H1 (cell line): ENCODE results near the gene POC1B. TPM values are rescaled to one million over a fixed set of nuclear protein-coding genes. Genes with fewer than 3 reads are reported as not detected.

ENCODE experiments used
- CTCF ChIA-PET: fragments of 300-600 bp; sonication (Branson Sonifier 250); formaldehyde crosslinking; loops from one replicate; lab custom pipeline; 2021; ENCODE audit not compliant: partially characterized antibody; lab: Charles Lee
- POLR2A ChIA-PET: fragments of 300-600 bp; sonication (Branson Sonifier 250); formaldehyde crosslinking; loops from one replicate; lab custom pipeline; 2021; ENCODE audit warnings: inconsistent platforms; ENCODE audit not compliant: partially characterized antibody; lab: Charles Lee
- DNase-seq, 2 experiments: peaks; one replicate each; pipeline versions ENCODE4 v3.0.0 to v3.0.0-alpha.2; 2010 to 2022; ENCODE audit warnings: low spot score in 2 of 2, low read depth in 1 of 2, mixed read lengths in 1 of 2
- FAIRE-seq: peaks from 2 replicates; lab custom pipeline; 2011; peaks lifted over from hg19 to GRCh38; lab: Jason Lieb, UNC
- H2AFZ ChIP-seq: 2 replicates; pipeline ENCODE4 v1.8.1; 2012; ENCODE audit warnings: low read length, inconsistent platforms
- H2AK5ac ChIP-seq: 2 replicates; pipeline ENCODE4 v1.6.1; 2013; ENCODE audit warnings: low read depth, low read length
- H2BK120ac ChIP-seq: replicated peaks from 2 replicates; pipeline ENCODE3; 2013; ENCODE audit warnings: low read depth, low read length, inconsistent platforms
- H2BK12ac ChIP-seq: 2 replicates; pipeline ENCODE4 v1.6.1; 2013; ENCODE audit warnings: low read depth, low read length
- H2BK15ac ChIP-seq: 2 replicates; pipeline ENCODE4 v1.6.1; 2013; ENCODE audit warnings: low read length
- H2BK20ac ChIP-seq: 2 replicates; pipeline ENCODE4 v1.6.1; 2013; ENCODE audit warnings: low read length
- H2BK5ac ChIP-seq: 2 replicates; pipeline ENCODE4 v1.6.1; 2013; ENCODE audit warnings: low read depth, low read length
- H3K14ac ChIP-seq: 2 replicates; pipeline ENCODE4 v1.6.1; 2013; ENCODE audit warnings: inconsistent platforms; ENCODE audit not compliant: insufficient read length
- H3K18ac ChIP-seq: 2 replicates; pipeline ENCODE4 v1.6.1; 2013; ENCODE audit warnings: low read length; ENCODE audit errors: extremely low read depth
- H3K23ac ChIP-seq: 2 replicates; pipeline ENCODE4 v1.6.1; 2013; ENCODE audit warnings: inconsistent platforms; ENCODE audit not compliant: insufficient read length
- H3K23me2 ChIP-seq: 2 replicates; pipeline ENCODE4 v1.6.1; 2013; ENCODE audit warnings: low read depth, low read length
- H3K27ac ChIP-seq: 2 replicates; pipeline ENCODE4 v1.6.1; 2011; ENCODE audit warnings: low read depth, low read length, inconsistent platforms
- H3K27me3 ChIP-seq, 4 experiments: replicated peaks in 1 of 4; 1 replicate in 1 of 4; 2 replicates in 3 of 4; pipeline versions ENCODE4 v1.6.1 to v1.8.1; 2011 to 2013; ENCODE audit warnings: low read length in 3 of 4, mild to moderate bottlenecking in 3 of 4, inconsistent platforms in 2 of 4, mixed read lengths in 2 of 4, moderate library complexity in 1 of 4; ENCODE audit not compliant: control insufficient read depth in 3 of 4, insufficient read depth in 3 of 4; ENCODE audit errors: extremely low read depth in 1 of 4
- H3K36me3 ChIP-seq, 4 experiments: 2 replicates each; pipeline versions ENCODE4 v1.6.1 to v1.8.1; 2011 to 2013; ENCODE audit warnings: mild to moderate bottlenecking in 4 of 4, low read length in 3 of 4, moderate library complexity in 2 of 4, control low read depth in 1 of 4, inconsistent platforms in 1 of 4; ENCODE audit not compliant: insufficient read depth in 4 of 4, control insufficient read depth in 2 of 4
- H3K4ac ChIP-seq: replicated peaks from 2 replicates; pipeline ENCODE3; 2013; ENCODE audit warnings: low read length, low read depth, mixed read lengths, inconsistent platforms; ENCODE audit not compliant: insufficient read length
- H3K4me1 ChIP-seq, 4 experiments: replicated peaks in 1 of 4; 1 replicate in 1 of 4; 2 replicates in 3 of 4; pipeline versions ENCODE4 v1.6.1 to v1.8.1; 2011 to 2013; ENCODE audit warnings: low read length in 3 of 4, inconsistent platforms in 2 of 4, mixed read lengths in 1 of 4; ENCODE audit not compliant: insufficient read depth in 4 of 4, control insufficient read depth in 3 of 4
- H3K4me2 ChIP-seq, 2 experiments: 2 replicates each; pipeline versions ENCODE4 v1.6.1 to v1.8.1; 2011 to 2013; ENCODE audit warnings: low read depth in 2 of 2, low read length in 2 of 2, control low read depth in 1 of 2, inconsistent platforms in 1 of 2, mild to moderate bottlenecking in 1 of 2; ENCODE audit not compliant: insufficient read depth in 1 of 2
- H3K4me3 ChIP-seq, 4 experiments: fragments of 200-600, 300-600 bp in 1 of 4; sonication (generic), shearing (Covaris generic), sonication (Bioruptor Twin) in 1 of 4; 2 replicates each; pipeline versions ENCODE4 v1.5.1 to v1.8.1; 2011 to 2016; ENCODE audit warnings: low read length in 4 of 4, low read depth in 3 of 4, control low read depth in 2 of 4, inconsistent platforms in 2 of 4, mild to moderate bottlenecking in 2 of 4, mixed read lengths in 1 of 4, moderate library complexity in 1 of 4; ENCODE audit not compliant: insufficient read depth in 2 of 4; ENCODE audit errors: extremely low read depth in 1 of 4
- H3K56ac ChIP-seq: replicated peaks from 2 replicates; pipeline ENCODE3; 2013; ENCODE audit warnings: low read depth, mild to moderate bottlenecking, mixed read lengths, low read length, inconsistent platforms; ENCODE audit not compliant: insufficient read length
- H3K79me1 ChIP-seq: 2 replicates; pipeline ENCODE4 v1.6.1; 2013; ENCODE audit warnings: low read depth, low read length, control low read depth
- H3K79me2 ChIP-seq, 2 experiments: 2 replicates each; pipeline versions ENCODE4 v1.6.1 to v1.8.1; 2012 to 2013; ENCODE audit warnings: low read length in 2 of 2, mild to moderate bottlenecking in 2 of 2, inconsistent platforms in 1 of 2; ENCODE audit not compliant: insufficient read depth in 2 of 2, control insufficient read depth in 1 of 2
- H3K9ac ChIP-seq, 4 experiments: replicated peaks in 1 of 4; 1 replicate in 1 of 4; 2 replicates in 3 of 4; pipeline versions ENCODE4 v1.6.1 to v1.8.1; 2011 to 2013; ENCODE audit warnings: low read depth in 3 of 4, low read length in 3 of 4, control low read depth in 2 of 4, mild to moderate bottlenecking in 2 of 4, moderate library complexity in 2 of 4, inconsistent platforms in 1 of 4; ENCODE audit errors: extremely low read depth in 1 of 4
- H3K9me3 ChIP-seq, 2 experiments: 2 replicates each; pipeline versions ENCODE4 v1.6.1 to v1.8.1; 2012 to 2013; ENCODE audit warnings: mild to moderate bottlenecking in 2 of 2, moderate library complexity in 2 of 2, control low read depth in 1 of 2, inconsistent platforms in 1 of 2, low read depth in 1 of 2, low read length in 1 of 2, mixed read lengths in 1 of 2; ENCODE audit not compliant: insufficient read depth in 2 of 2
- H4K20me1 ChIP-seq, 2 experiments: replicated peaks in 1 of 2; 2 replicates each; pipeline versions ENCODE3 to v1.8.1; 2011 to 2013; ENCODE audit warnings: inconsistent platforms in 2 of 2, low read length in 2 of 2, mild to moderate bottlenecking in 1 of 2; ENCODE audit not compliant: insufficient read depth in 2 of 2, control insufficient read depth in 1 of 2
- H4K5ac ChIP-seq: 2 replicates; pipeline ENCODE4 v1.6.1; 2013; ENCODE audit warnings: low read length, low read depth, mixed read lengths, inconsistent platforms; ENCODE audit not compliant: insufficient read length
- H4K8ac ChIP-seq: 2 replicates; pipeline ENCODE4 v1.8.0; 2013; ENCODE audit warnings: mild to moderate bottlenecking, moderate library complexity, low read length, inconsistent platforms; ENCODE audit not compliant: insufficient read depth; ENCODE audit errors: extremely low read depth
- H4K91ac ChIP-seq: replicated peaks from 2 replicates; pipeline ENCODE3; 2013; ENCODE audit warnings: low read length, mixed read lengths, inconsistent platforms; ENCODE audit not compliant: insufficient read length
- CBX8 ChIP-seq: fragments of 300-800, 300-1000 bp; sonication (generic); IDR thresholded peaks from 2 replicates; pipeline ENCODE4 v1.7.1; 2016; ENCODE audit warnings: low read depth, low read length, borderline replicate concordance
- JUND ChIP-seq: IDR thresholded peaks from 2 replicates; pipeline ENCODE4 v1.6.1; 2011; ENCODE audit warnings: mild to moderate bottlenecking, improper control_type of control experiment, low read length
- KDM5A ChIP-seq: fragments of 200-600 bp; IDR thresholded peaks from 2 replicates; pipeline ENCODE4 v1.7.1; 2012; ENCODE audit warnings: mild to moderate bottlenecking, low read length, inconsistent platforms, mixed read lengths
- POLR2A ChIP-seq, 2 experiments: IDR thresholded peaks; 1 replicate in 1 of 2; 2 replicates in 1 of 2; pipeline ENCODE4 v1.6.1; 2011; ENCODE audit warnings: low read depth in 2 of 2, low read length in 2 of 2, mild to moderate bottlenecking in 2 of 2; ENCODE audit errors: control extremely low read depth in 1 of 2
- RAD21 ChIP-seq, 2 experiments: IDR thresholded peaks in 1 of 2; conservative IDR thresholded peaks in 1 of 2; 2 replicates each; pipeline ENCODE4 v1.6.1; 2011; ENCODE audit warnings: low read depth in 2 of 2, low read length in 2 of 2, improper control_type of control experiment in 1 of 2, inconsistent platforms in 1 of 2, mild to moderate bottlenecking in 1 of 2, moderate library complexity in 1 of 2
- SP2 ChIP-seq: IDR thresholded peaks from 2 replicates; pipeline ENCODE4 v1.6.1; 2012; ENCODE audit warnings: mild to moderate bottlenecking, low read length, inconsistent platforms
- TAF1 ChIP-seq: IDR thresholded peaks from 2 replicates; pipeline ENCODE4 v1.6.1; 2011; ENCODE audit warnings: mild to moderate bottlenecking, low read depth, low read length
- TBP ChIP-seq: IDR thresholded peaks from 2 replicates; pipeline ENCODE4 v1.6.1; 2011; ENCODE audit warnings: low read depth, low read length, improper control_type of control experiment
- WGBS, 2 experiments: shearing (Covaris generic) in 1 of 2; methylation state at CpG; one replicate each; pipeline versions ENCODE4 v1.1.6 to v1.1.7; 2013 to 2015; ENCODE audit warnings: low lambda C conversion rate in 2 of 2, mixed read lengths in 2 of 2, inconsistent platforms in 1 of 2, low coverage in 1 of 2, missing lambda C conversion rate in 1 of 2; ENCODE audit not compliant: insufficient replicate concordance in 2 of 2, insufficient coverage in 1 of 2, insufficient read length in 1 of 2; ENCODE audit errors: extremely low coverage in 1 of 2, missing lambda C conversion rate in 1 of 2; 5-methylcytosine and 5-hydroxymethylcytosine counted together
- polyA plus RNA-seq, 7 experiments: library from polyadenylated mRNA; depleted of rRNA in 3 of 7; stranded (reverse) in 5 of 7; unstranded in 2 of 7; fragments of >200 nt in 5 of 7; fragments of 200-250 nt in 2 of 7; gene quantifications; 1 replicate in 5 of 7; 2 replicates in 1 of 7; 4 replicates in 1 of 7; pipeline versions ENCODE4 v1.2.1 to v1.2.3, GENCODE V29; 2011 to 2013; ENCODE audit warnings: missing spikeins in 2 of 7, mixed read lengths in 2 of 7
- total RNA-seq: library from RNA; stranded (reverse); fragmentation: NEBNext Ultra II Directional; extraction: Animal tissue kit (Norgen Biotek cat#: 25700); gene quantifications from 2 replicates; pipeline ENCODE4 v1.2.1, GENCODE V29; 2021

Gene POC1B
- total and polyA plus RNA-seq, 2 of the 8 experiments (the other 6 are each of a cell fraction or from before 2014, with no cell fraction given) = 7.5 to 16.3 TPM

- H2AFZ ChIP-seq = no peak overlapping the region
- H3K79me1 ChIP-seq = no peaks in the 10 kb centered on the region
- TF ChIP-seq KDM5A (no peak), POLR2A (IDR thresholded peaks at IDR 0.05; ENCODE audit: control extremely low read depth in 1 of 2, low read depth in 2 of 2, low read length in 2 of 2) (no peak), TBP (no peak), TAF1 (no peak), CBX8 (no peak), RAD21 (IDR thresholded peaks at IDR 0.05 in 1 of 2, conservative IDR thresholded peaks at IDR 0.05 in 1 of 2; ENCODE audit: low read depth in 2 of 2, low read length in 2 of 2) (no peak), JUND (no peak), SP2 (no peak)
- peaks cover 2 to 9% (median 3%) of the 10 kb centered on the region in 4 experiments; a peak in 4 of 7 replicates for H3K4me1 ChIP-seq
- H3K23ac ChIP-seq = no peak overlapping the region
- H4K20me1 ChIP-seq = no peaks in the 10 kb centered on the region
- no peak overlapping the region for H3K4me3 ChIP-seq
- no peak overlapping the region for H2BK120ac ChIP-seq
- no peak overlapping the region for H4K5ac ChIP-seq
- no peak for FAIRE-seq
- 94% methylated on average over 3 of the region's 3 CpGs; no CpG with 5 or more reads in 1 of the 2 experiments for WGBS, 2 experiments
- no peak overlapping the region for H3K56ac ChIP-seq
- H3K27me3 ChIP-seq = no peaks in the 10 kb centered on the region
- no peak overlapping the region for H2AK5ac ChIP-seq
- no peaks in the 10 kb centered on the region for H3K23me2 ChIP-seq
- no peak overlapping the region for H2BK15ac ChIP-seq
- H4K8ac ChIP-seq = no peak overlapping the region
- no peaks in the 10 kb centered on the region for H3K79me2 ChIP-seq
- no peak overlapping the region for H2BK5ac ChIP-seq
- no peak overlapping the region for H3K27ac ChIP-seq
- H3K4ac ChIP-seq = no peak overlapping the region
- no peak overlapping the region for H3K4me2 ChIP-seq
- DNase-seq = no peak
- CTCF ChIA-PET = interaction anchor here (0.6 to 1.2 kb wide), 4 partner anchors 17 to 89 kb away, joined by 3 to 4 read pairs (median 3); no protein-coding TSS in a partner anchor
- no peaks in the 10 kb centered on the region for H3K36me3 ChIP-seq
- H3K14ac ChIP-seq = no peak overlapping the region
- H2BK12ac ChIP-seq = no peak overlapping the region
- no peak overlapping the region for H3K9ac ChIP-seq
- no peak overlapping the region for H4K91ac ChIP-seq
- no peaks in the 10 kb centered on the region for H3K9me3 ChIP-seq
- POLR2A ChIA-PET = interaction anchor here (0.7 kb wide), 1 partner anchor 61 kb away, joined by 3 read pairs; the partner anchor contains the start of gene DUSP6
- no peak overlapping the region for H3K18ac ChIP-seq
- H2BK20ac ChIP-seq = no peak overlapping the region
These were observed 112.6 kb downstream of the POC1B start for GRCh38 chr12:89413234-89413633.
